OCI-LY3 (cell line): ENCODE measurements around the gene API5.

ENCODE experiments used
- CTCF ChIP-seq: fragments of 200-600, 300-600 bp; sonication (generic); IDR thresholded peaks from 2 replicates; pipeline ENCODE4 v1.5.1; 2014; ENCODE audit warnings: antibody characterized with exemption, low read length, low read depth
- EZH2phosphoT487 ChIP-seq: fragments of 200-600 bp; shearing (Covaris generic); IDR thresholded peaks from 2 replicates; pipeline ENCODE4 v1.6.1; 2018; ENCODE audit warnings: antibody characterized with exemption, mixed run types, low read depth

GRCh38 chr11:43367382-43368178, 55.8 kb downstream of the API5 start:
- no peak for TF ChIP-seq CTCF
- TF ChIP-seq EZH2phosphoT487 = no peak
